ENCODE measurements around the gene PCK1.

PCK1 gene

DNA sequence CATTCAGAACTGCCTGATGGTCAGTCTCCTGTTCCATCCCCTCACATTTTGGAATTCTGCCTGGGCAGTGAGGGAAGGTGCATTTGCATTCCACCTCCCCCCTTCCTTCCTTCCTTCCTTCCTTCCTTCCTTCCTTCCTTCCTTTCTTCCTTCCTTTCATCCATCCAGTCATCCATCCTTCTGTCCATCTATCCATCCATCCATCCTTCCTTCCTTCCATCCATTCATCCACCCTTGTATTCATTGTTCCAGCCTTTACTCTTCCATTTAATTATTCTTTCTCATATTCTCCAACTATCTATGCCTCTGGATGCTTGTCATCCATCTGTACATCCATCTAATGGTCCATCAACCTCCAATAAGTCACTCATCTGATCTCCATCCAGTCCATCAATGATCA lies 14.0 kb downstream of the PCK1 start:
- no peaks in the 10 kb centered on the region for H3K36me3 ChIP-seq (ENCODE audit: insufficient read depth, low read length)
- no peak for DNase-seq (ENCODE audit: low read depth, low spot score)
- no peak overlapping the region for H3K9ac ChIP-seq (ENCODE audit: insufficient read length)
- H3K27ac ChIP-seq, result no peak overlapping the region
- 0 out of 2 replicates have a peak overlapping the region, but pooled peaks have one; percentile 22 for H3K4me3 ChIP-seq
- no peaks in the 10 kb centered on the region for H3K9me3 ChIP-seq (ENCODE audit: low read depth, low read length)
- TF ChIP-seq POLR2AphosphoS5 (IDR thresholded peaks at IDR 0.05; ENCODE audit: borderline replicate concordance, low read depth, low read length), result no peak
- TF ChIP-seq EZH2 (IDR thresholded peaks at IDR 0.05), result no peak
- TF ChIP-seq FOXP2 (optimal IDR thresholded peaks at IDR 0.05; ENCODE audit: control extremely low read depth, extremely low read length, insufficient read depth), result no peak

- no peak overlapping the region for H3K9ac ChIP-seq (ENCODE audit: insufficient read length)
- no peak overlapping the region for H3K4me3 ChIP-seq
- no peak overlapping the region for H3K27ac ChIP-seq
- H3K9me3 ChIP-seq (ENCODE audit: low read depth, low read length), result no peaks in the 10 kb centered on the region
- DNase-seq (ENCODE audit: low read depth, low spot score), result no peak
- TF ChIP-seq POLR2AphosphoS5 (IDR thresholded peaks at IDR 0.05; ENCODE audit: borderline replicate concordance, low read depth, low read length), result no peak
- TF ChIP-seq FOXP2 (optimal IDR thresholded peaks at IDR 0.05; ENCODE audit: control extremely low read depth, extremely low read length, insufficient read depth), result no peak
- no peak for TF ChIP-seq EZH2 (IDR thresholded peaks at IDR 0.05)
- no peaks in the 10 kb centered on the region for H3K36me3 ChIP-seq (ENCODE audit: insufficient read depth, low read length)
Measured at GRCh38 chr20:57576002-57576401, 15.1 kb downstream of the PCK1 start.

- no peak for TF ChIP-seq POLR2AphosphoS5 (IDR thresholded peaks at IDR 0.05; ENCODE audit: borderline replicate concordance, low read depth, low read length)
- no peak for TF ChIP-seq EZH2 (IDR thresholded peaks at IDR 0.05)
- Histone ChIP-seq H3K4me3 (no peak overlapping the region), H3K27ac (no peak overlapping the region), H3K36me3 (ENCODE audit: insufficient read depth, low read length) (no peaks in the 10 kb centered on the region), H3K9me3 (ENCODE audit: low read depth, low read length) (no peaks in the 10 kb centered on the region), H3K9ac (ENCODE audit: insufficient read length) (no peak overlapping the region)
- DNase-seq (ENCODE audit: low read depth, low spot score), result no peak
Measured at GRCh38 chr20:57576617-57577550, 16.0 kb downstream of the PCK1 start.

- TF ChIP-seq EZH2 (IDR thresholded peaks at IDR 0.05), result no peak
- no peak for TF ChIP-seq FOXP2 (optimal IDR thresholded peaks at IDR 0.05; ENCODE audit: control extremely low read depth, extremely low read length, insufficient read depth)
- no peak for TF ChIP-seq POLR2AphosphoS5 (IDR thresholded peaks at IDR 0.05; ENCODE audit: borderline replicate concordance, low read depth, low read length)
- H3K4me3 ChIP-seq, result no peak overlapping the region
- no peak overlapping the region for H3K27ac ChIP-seq
- no peaks in the 10 kb centered on the region for H3K36me3 ChIP-seq (ENCODE audit: insufficient read depth, low read length)
- H3K9me3 ChIP-seq (ENCODE audit: low read depth, low read length), result no peaks in the 10 kb centered on the region
- no peak for DNase-seq (ENCODE audit: low read depth, low spot score)
- H3K9ac ChIP-seq (ENCODE audit: insufficient read length), result no peak overlapping the region
Measured at GRCh38 chr20:57577679-57578475, 17.0 kb downstream of the PCK1 start.

DNA sequence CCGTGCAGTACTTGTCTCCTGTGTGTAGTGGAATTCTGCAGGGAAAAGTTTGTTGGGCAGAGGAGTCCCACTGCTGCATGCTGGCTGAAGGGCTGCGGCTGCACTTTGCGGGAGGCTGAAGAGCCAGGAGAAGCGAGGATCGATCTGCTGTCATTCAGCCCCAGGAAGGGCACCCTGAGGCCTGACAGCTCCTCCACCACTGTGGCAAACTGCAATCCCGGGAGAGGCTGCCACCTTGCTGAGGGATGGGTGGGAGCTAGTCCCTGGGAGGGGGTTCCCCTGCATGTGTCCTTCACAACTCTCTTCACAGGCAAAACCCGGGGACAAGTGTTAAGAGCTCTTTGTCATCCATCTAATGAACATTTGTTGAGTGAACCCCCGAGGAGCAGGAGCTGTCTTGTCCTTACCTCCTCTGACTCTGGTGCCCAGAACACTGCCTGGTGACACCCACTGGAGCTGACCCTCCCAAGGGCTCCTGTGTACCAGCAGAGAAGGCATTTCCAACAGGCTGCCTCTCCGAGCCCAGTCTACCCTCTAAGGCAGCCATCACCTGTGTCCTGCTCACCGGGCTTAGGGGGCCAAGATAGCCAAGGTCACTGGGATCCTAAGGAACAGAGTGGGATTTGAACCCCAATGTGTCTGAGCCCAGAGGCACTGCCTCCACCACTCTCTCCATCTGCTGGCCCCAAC lies 17.7 kb downstream of the PCK1 start:
- no peak for DNase-seq (ENCODE audit: low read depth, low spot score)
- no peak overlapping the region for H3K27ac ChIP-seq
- H3K4me3 ChIP-seq, result no peak overlapping the region
- no peak for TF ChIP-seq EZH2 (IDR thresholded peaks at IDR 0.05)
- H3K36me3 ChIP-seq (ENCODE audit: insufficient read depth, low read length), result no peaks in the 10 kb centered on the region
- no peak overlapping the region for H3K9ac ChIP-seq (ENCODE audit: insufficient read length)
- no peaks in the 10 kb centered on the region for H3K9me3 ChIP-seq (ENCODE audit: low read depth, low read length)

DNA sequence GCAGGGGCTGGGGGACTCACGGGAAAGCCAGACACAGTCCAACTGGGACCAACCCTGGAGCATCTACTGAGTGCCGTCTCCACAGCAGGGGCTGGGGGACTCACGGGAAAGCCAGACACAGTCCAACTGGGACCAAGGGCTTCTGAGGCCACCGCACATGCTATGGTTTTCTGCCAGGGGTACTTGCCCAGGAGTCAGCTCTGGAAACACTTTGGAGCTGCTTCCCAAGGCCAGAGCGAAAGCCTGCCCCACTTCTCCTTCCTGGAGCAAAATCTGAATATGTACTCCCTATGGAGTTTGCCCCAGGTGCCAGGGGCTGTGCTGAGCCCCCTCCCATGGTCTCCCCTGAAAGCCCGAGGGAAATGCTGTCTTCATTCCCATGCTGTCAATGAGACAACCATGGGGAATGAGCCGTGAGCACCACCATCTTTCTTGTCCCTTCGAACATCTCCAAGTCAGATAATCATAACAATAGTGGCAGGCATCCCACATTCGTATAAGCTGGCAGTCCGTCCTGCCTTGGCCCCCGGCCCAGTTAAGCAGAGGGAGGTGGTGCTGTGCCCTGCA lies 18.5 kb downstream of the PCK1 start:
- peak overlapping the region; percentile 29; the same call in 1 of the 2 replicates for H3K4me3 ChIP-seq
- no peaks in the 10 kb centered on the region for H3K36me3 ChIP-seq (ENCODE audit: insufficient read depth, low read length)
- DNase-seq (ENCODE audit: low read depth, low spot score), result no peak
- TF ChIP-seq POLR2AphosphoS5 (IDR thresholded peaks at IDR 0.05; ENCODE audit: borderline replicate concordance, low read depth, low read length) (no peak), EZH2 (IDR thresholded peaks at IDR 0.05) (no peak), FOXP2 (optimal IDR thresholded peaks at IDR 0.05; ENCODE audit: control extremely low read depth, extremely low read length, insufficient read depth) (no peak)
- no peak overlapping the region for H3K27ac ChIP-seq
- no peak overlapping the region for H3K9ac ChIP-seq (ENCODE audit: insufficient read length)
- H3K9me3 ChIP-seq (ENCODE audit: low read depth, low read length), result no peaks in the 10 kb centered on the region

DNA sequence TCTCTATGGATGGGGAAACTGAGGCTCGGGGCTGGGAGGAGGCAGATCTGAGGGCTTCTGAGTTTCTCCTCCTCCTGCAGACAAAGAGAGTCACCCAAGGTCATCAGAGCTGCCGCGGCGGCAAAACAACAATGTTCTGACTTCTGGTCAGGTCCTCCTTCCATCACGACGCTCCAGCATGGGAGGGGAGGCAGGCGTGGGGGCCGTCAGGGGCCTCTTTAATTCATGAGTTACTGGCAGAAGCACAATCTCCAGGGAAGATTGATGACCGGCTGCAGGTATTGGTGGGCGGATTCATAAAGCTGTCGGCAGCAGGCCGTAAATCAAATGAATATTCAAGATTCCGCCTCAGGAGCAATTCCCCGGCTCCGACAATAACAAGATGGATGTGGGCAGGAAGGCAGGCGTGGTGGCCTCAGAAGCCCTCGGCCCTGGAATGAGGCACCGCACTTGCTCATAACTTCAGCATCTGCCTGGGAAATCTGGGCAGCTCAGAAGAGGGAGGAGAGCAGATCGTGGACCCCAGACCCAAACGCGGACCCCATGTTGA lies 19.1 kb downstream of the PCK1 start:
- no peak for DNase-seq (ENCODE audit: low read depth, low spot score)
- no peak overlapping the region for H3K27ac ChIP-seq
- H3K9ac ChIP-seq (ENCODE audit: insufficient read length), result no peak overlapping the region

More for the DNA sequence above, 19.1 kb downstream of the PCK1 start:
- Histone ChIP-seq H3K9me3 (ENCODE audit: low read depth, low read length) (no peaks in the 10 kb centered on the region), H3K36me3 (ENCODE audit: insufficient read depth, low read length) (no peaks in the 10 kb centered on the region), H3K4me3 (peak overlapping the region; percentile 29)
- TF ChIP-seq EZH2 (IDR thresholded peaks at IDR 0.05), result no peak
- peak; percentile 57; the same call in 1 of the 2 replicates for TF ChIP-seq POLR2AphosphoS5 (IDR thresholded peaks at IDR 0.05; ENCODE audit: borderline replicate concordance, low read depth, low read length)
